Right ventricle myocardium superior (tissue), 1 donor: ENCODE results near the gene SLC25A53. TPM values are rescaled to one million over a fixed set of nuclear protein-coding genes. Genes with fewer than 3 reads are reported as not detected.
"Not testable (repeated sequence)": the region's sequence is repeated elsewhere in the genome, so short reads cannot be mapped to it uniquely, and the experiment has no call there.

Experiments used
- ATAC-seq: fragments of 200-7000 bp; cut with Tn5 transposase; one replicate; pipeline ENCODE4 v1.9.1; 2020; ENCODE audit warnings: mild to moderate bottlenecking; ENCODE audit not compliant: poor library complexity
- DNase-seq: peaks from one replicate; pipeline ENCODE4 v3.0.0-alpha.2; 2020
- intact Hi-C: fragments of 100-400 bp; cut with DNase I; formaldehyde crosslinking; loops from one replicate; pipeline ENCODE4 v1.11.2; 2022
- total RNA-seq: library from RNA; stranded (reverse); fragmentation: NEBNext Ultra II Directional; extraction: Animal tissue kit (Norgen Biotek cat#: 25700); gene quantifications from one replicate; pipeline ENCODE4 v1.2.1, GENCODE V29; 2021
- donor health status: DM: no; HTN: yes; CAD: no; lungs with severe emphysema.

Gene SLC25A53
- total RNA-seq, 1 donor from 2014 or later: 11.9 TPM

DNA sequence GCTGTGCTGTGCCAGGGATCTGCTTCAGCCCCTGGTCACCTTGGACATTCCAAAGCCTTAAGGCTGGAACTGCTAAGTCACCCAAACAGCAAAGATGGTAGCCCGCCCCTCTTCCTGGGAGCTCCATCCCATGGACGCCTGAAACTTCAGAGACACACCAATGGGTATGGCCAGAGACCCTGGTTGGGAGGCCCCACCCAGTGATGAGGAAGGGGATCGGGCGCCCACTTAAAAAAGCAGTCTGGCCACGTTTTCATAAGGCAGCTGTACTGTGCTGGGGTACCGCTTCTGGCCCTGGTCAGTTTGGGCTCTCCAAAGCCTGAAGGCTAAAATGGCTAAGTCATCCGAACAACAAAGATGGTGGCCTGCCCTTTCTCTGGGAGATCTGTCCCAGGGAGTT lies 71.3 kb downstream of the SLC25A53 start:
- DNase-seq (no peak), ATAC-seq (no peak)
- intact Hi-C loops: no loop called here

DNA sequence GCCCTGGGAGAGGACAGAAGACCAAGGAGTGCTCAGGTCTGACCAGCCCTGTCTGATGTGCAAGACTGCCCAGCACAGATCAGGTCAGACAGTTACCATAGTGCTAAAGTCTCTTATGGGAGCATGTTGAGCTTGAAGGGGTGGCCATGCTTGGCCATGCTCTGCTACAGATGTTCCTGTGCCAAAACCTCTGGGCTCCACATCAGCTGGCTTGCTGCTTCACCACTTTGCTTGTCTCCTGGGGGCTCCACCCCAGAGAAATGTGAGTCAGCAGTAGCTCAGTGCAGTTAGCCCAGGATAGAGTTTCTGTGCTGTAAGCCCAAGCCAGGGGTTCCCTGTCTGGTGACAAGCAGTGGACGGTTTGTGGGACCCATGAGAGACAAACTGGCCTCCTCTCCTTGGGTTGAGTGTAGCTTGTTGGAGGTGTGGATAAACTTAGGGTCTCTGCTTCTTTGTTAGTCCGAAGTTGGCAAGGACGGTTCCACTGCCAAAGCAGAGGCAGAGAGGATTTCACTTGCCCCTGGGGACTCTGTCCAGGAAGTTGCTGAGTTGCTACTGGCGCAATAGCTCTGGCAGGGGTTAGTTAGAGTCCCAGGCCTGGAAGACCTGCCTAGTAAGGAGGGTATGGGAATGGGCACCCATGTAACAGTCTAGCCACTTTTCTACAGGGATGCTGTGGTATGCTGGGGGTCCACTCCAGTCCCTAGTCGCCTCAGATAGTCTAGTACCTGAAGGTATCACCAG lies 72.1 kb downstream of the SLC25A53 start:
- DNase-seq: no peak
- no peak for ATAC-seq
- intact Hi-C loops: no loop called here

DNA sequence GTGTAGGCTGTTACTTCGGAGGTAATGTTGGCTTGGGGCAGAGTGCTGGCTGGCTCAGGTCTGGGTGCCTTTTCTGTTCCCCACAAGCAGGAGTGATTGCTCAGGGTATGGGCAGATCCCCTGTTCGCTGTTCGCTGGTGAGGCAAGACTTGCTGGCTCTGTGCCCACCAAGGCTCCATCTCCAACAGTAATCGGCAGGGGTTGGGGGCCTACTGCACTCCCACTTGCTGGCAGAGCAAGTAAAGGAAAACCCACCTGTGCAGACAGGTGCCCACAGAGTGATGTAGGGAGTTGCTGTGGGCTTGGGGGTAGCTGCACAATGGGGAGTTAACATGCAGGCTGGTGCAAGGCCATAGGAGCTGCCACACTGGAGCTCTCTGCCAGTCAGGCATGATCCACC lies 72.7 kb downstream of the SLC25A53 start:
- ATAC-seq (no peak), DNase-seq (no peak)
- intact Hi-C loops: no loop called here

DNA sequence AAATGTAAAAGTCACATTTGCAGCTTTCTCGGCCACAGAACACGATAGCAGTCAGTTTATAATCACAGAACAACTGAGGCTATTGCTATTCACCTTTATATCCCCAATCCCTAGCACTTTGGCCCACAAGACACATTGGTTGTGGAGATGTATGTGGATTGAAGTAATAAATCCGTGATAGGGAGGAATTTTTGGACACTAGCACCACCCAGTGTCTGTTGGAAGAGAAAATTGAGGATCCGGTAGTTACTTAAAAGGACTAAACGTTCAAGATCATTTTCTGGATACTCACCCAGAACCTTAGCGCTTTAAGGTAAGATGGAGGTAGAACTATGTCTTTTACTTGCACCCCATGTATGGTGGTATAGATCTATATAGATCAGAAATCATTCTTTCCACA lies 79.0 kb downstream of the SLC25A53 start:
- intact Hi-C loops, ATAC-seq, DNase-seq: not testable (repeated sequence)

DNA sequence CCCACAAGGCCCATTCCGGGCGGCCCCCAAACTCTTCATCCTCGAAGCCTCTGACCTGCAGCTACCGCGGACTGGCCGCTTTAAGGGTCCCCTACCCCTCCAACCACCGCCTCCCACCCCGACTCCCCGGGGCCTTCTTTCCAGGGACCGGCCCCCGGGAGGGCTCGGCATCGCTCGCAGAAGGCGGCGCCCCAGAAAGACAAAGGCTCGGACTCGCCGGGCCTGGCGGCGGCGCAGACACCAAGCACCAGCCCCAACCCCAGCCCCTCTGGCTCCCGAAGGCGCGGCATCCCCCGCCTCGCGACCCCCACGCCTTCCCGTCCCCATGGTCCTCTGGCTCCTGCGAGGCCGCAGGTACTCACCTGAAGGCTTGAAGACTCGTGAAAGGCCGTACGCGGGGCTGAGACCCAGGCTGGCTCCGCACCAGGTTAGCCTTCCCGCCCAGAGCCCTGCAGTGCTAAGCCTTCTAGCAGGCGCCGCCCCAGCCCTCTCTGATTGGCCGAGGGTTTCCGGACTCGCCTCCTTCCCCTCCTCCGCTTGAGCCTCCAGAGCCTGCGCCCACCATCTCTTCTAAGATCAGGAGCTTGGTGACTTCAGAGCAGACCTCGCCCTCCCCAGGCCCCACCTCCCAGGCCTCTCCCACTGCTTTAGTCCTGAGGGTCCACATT lies 80.9 kb downstream of the SLC25A53 start, which contains the start of gene TMSB15C:
TMSB15C (minus strand) TSS at position 459 of the 668 bp plus-strand sequence.
- ATAC-seq: peak; percentile 87
- intact Hi-C loops, DNase-seq: not testable (repeated sequence)

DNA sequence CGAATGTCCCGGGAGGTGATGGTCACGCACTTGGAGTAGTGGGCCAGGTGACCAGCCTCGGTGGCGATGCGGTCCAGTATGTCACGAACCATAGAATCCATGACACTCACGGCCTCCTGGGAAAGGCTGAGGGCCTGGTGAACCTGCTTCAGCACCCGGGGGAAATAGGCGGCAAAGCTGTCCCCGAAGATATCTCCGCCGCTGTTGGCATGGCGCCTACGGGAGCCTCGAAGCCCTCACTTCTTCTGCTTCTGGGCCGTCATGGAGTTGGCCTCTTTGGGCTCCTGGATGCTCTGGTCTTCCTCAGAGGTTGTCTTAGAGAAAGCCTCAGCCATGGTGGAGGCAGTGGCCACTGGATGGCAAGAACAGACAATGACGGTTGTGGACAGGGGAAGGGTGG lies 94.2 kb downstream of the SLC25A53 start:
- intact Hi-C loops, ATAC-seq, DNase-seq: not testable (repeated sequence)

DNA sequence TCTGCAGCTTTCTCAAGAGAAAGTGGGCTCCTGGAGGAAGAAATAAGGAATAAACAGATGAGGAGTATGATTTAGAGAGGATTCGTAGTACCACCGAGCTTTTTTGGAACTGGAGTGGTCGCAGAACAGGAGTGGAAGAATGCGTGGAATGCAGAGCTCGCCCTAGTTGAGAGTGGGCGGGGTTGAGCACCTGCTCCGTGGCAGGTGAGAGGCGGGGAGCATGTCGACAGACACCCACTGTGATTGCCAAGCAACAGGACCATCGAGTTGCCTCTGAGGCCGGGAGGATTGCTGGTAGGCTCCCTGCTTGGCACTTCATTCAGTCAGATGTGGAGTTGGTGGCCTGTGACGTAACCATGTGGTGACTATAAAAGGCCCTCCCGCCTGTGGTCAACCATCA lies 101.9 kb downstream of the SLC25A53 start:
- intact Hi-C loops, ATAC-seq, DNase-seq: not testable (repeated sequence)

Other genes with a start within 250 kb of the SLC25A53 start
- gene TMSB15B, start 194.4 kb downstream of the SLC25A53 start, total RNA-seq: 0.43 TPM
- not detected for gene H2BW1, start 143.3 kb downstream of the SLC25A53 start, total RNA-seq
- not detected for gene H2BW2, start 117.1 kb downstream of the SLC25A53 start, total RNA-seq
- 0.48 TPM for gene TMSB15C, start 80.8 kb downstream of the SLC25A53 start, total RNA-seq
- gene ZCCHC18, start 44.5 kb downstream of the SLC25A53 start, total RNA-seq: 0.65 TPM
- gene FAM199X, start 9.4 kb upstream of the SLC25A53 start, total RNA-seq: 9.0 TPM
- not detected for gene ESX1, start 97.9 kb upstream of the SLC25A53 start, total RNA-seq